GM19455 (cell line): Measurements from ENCODE around the gene AUNIP.
A peak's percentile ranks its signal among the peaks of the same experiment; 100 is the strongest.

ENCODE experiments used
- ATAC-seq: cut with Tn5 transposase; IDR thresholded peaks from one replicate; pipeline ENCODE4 v1.9.1; 2021; ENCODE audit not compliant: unreplicated experiment

Gene AUNIP

GRCh38 chr1:25832336-25833037 is 26.8 kb downstream of the AUNIP start:
- no peak for ATAC-seq

- no peak for ATAC-seq
Measured at GRCh38 chr1:25831569-25832196, 27.6 kb downstream of the AUNIP start.

DNA sequence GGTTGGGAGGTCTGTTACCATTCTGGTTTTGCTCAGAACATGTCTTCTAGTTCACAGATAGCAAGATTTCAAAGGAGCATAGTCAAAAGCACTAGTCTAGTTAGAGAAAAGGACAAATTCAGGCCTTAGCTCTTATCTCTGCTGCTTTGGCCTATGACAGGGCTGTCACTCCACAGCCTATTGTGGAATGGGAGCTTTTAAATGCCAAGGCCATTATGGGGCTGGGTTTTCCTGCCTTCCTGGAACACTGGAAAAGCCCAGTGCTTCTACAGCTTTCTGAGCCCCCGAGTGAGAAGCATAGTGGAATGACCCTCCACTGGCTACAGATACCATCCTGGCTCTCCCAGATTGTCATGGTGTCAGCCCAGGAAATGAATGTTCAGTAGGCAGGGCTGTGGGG is 30.2 kb downstream of the AUNIP start:
- ATAC-seq, result no peak

DNA sequence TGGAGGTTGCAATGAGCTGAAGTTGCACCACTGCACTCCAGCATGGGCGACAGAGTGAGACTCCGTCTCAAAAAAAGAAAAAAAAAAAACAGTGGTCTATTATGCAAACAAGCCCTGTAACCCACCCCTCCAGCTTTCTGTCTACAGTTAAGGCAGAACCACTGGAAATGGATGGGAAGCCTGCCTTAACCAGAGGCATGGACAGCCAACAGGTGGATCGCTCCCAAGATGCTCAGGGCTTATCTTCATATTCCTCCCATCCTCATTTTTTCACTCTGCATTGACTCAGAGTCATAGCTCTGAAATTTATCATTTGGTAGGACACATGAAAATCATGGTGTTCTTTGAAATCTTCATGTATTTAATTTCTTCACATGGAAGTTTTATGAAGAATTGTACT is 30.8 kb downstream of the AUNIP start:
- ATAC-seq, result no peak

- no peak for ATAC-seq
Measured at GRCh38 chr1:25826571-25826970, 32.7 kb downstream of the AUNIP start.

GRCh38 chr1:25825605-25826004 is 33.7 kb downstream of the AUNIP start:
- ATAC-seq, result no peak

DNA sequence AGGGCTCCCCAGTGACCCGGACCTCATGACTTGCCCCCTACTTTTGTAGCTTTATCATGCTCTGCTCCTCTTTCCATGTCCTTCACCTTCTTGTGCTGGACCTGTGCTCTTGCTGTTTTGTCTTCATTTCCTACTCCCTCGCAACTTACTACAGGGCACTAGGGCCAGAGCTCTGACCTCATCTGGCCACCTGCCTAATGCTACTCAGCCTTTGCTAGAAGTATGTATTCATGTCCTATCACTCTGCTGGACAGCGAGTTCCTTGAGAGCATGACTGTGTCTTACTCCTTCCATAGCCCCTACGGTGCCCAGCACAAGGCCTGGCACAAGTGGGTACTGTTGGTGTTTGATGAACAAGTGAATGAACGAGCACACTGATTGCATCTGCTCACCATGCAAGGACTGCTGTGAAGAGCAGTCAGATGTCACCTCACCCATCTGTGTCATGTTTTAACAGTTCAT is 37.6 kb downstream of the AUNIP start:
- ATAC-seq, result no peak

GRCh38 chr1:25821112-25821476 is 38.2 kb downstream of the AUNIP start:
- ATAC-seq, result no peak

GRCh38 chr1:25820247-25821111 is 38.8 kb downstream of the AUNIP start:
- ATAC-seq, result peak; percentile 58

- ATAC-seq, result peak; percentile 80
Measured at GRCh38 chr1:25819491-25820246, 39.6 kb downstream of the AUNIP start, which contains the start of gene MTFR1L. TSS of gene MTFR1L (plus strand) at chr1:25819954. CDS start at chr1:25823105, 3,151 bp downstream.

DNA sequence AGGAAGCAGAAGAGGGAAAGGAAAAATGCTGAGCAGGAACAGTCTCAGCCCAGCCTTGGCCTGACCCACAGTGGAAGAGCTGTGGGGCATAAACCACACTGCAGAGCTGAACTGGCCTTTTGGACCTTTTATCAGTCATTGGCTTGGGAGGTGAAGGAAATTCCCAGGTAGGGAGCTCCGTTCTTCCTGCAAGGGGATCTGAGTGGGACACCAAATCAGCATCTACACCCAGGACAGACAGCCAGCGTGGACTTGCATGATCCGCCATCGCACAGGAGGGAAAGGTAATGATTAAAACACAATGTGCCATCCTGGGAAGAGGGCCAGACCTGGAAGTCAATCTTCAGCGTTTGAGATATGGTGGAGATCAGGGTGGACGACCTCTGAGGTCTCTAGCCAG is 40.7 kb downstream of the AUNIP start:
- ATAC-seq, result no peak

- ATAC-seq, result no peak
Measured at GRCh38 chr1:25817840-25818501, 41.3 kb downstream of the AUNIP start.

GRCh38 chr1:25816112-25816718 is 43.0 kb downstream of the AUNIP start:
- ATAC-seq, result no peak

DNA sequence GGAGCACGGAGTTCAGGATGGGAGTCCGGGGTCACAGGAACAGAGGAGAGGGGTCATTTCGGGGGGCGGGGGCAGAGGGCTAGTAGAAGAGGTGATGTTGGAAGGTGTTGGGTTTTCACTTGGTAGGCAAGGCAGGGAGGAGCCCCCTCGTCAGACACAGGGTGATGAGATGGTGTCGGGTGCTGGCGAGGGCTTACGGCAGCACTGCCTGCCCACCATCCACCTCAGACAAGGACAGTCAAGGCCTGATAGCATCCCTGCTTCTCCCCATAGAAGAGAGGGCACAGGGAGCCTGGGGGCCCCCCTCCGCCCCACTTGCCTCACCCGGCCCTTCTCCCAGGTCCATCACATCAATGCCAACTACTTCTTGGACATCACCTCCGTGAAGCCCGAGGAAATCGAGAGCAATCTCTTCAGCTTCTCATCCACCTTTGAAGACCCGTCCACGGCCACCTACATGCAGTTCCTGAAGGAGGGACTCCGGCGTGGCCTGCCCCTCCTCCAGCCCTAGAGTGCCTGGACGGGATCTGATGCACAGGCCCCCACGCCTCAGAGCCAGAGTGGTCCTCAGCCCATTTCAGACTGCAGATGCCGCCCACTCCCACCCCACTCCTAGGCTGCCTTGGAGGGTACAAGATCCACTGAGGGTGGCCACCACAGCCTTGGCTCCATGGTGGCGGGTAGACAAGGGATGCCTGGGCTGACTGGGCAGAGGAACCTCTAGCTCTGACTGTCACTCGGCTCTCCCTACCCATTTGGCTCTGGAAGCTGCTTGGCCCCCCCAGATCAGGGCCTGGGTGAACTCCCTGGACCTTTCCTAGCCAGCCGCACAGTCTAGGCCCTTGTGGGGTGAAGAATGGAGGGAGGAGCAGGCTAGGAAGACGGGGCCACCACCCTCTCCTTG is 43.8 kb downstream of the AUNIP start:
- no peak for ATAC-seq

DNA sequence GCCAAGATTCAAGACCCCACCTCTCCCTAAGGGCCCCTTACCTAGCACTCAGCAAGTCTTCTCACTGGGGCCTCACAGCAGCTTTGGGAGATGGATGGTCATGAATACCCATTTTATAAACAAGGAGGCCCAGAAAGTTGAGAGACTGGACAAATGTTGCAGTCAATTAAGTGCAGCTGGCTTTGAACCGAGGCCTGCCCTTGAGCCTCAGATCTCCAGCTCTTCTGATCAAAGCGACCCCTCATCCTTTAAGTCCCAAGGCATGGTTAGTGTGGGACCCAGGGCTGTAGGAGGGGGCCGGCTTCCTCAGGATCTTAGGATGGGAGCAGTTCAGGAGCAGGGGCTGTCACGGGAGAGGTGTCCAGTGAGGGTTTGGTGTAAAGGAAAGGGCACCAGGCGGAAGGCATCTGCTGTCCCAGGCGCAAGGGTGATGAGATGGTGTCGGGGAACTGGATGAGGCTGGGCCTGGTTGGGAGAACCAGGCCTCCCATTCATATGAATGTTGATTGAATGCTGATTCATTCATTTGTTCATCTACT is 44.6 kb downstream of the AUNIP start:
- no peak for ATAC-seq

- no peak for ATAC-seq
Measured at GRCh38 chr1:25813734-25814471, 45.4 kb downstream of the AUNIP start.

GRCh38 chr1:25813071-25813733 is 46.1 kb downstream of the AUNIP start:
- no peak for ATAC-seq
